G401.6 (cell line): ENCODE data around the gene IRGM.
"Not testable (repeated sequence)": the region's sequence is repeated elsewhere in the genome, so short reads cannot be mapped to it uniquely, and the experiment has no call there.

Source experiments
- FAIRE-seq: peaks from 2 replicates; lab custom pipeline; 2012; peaks lifted over from hg19 to GRCh38; lab: Jason Lieb, UNC

Gene IRGM

DNA sequence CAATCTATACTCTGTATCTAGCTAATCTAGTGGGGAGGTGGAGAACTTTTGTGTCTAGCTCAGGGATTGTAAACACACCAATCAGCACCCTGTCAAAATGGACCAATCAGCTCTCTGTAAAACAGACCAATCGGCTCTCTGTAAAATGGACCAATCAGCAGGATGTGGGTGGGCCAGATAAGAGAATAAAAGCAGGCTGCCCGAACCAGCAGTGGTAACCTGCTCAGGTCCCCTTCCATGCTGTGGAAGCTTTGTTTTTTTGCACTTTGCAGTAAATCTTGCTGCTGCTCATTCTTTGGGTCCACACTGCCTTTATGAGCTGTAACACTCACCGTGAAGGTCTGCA is at the start of gene IRGM:
Gene IRGM, plus strand, starts transcription at position 214 of the 346 bp plus-strand sequence. CDS start 1,603 bp downstream, outside the sequence.
- FAIRE-seq: not testable (repeated sequence)

DNA sequence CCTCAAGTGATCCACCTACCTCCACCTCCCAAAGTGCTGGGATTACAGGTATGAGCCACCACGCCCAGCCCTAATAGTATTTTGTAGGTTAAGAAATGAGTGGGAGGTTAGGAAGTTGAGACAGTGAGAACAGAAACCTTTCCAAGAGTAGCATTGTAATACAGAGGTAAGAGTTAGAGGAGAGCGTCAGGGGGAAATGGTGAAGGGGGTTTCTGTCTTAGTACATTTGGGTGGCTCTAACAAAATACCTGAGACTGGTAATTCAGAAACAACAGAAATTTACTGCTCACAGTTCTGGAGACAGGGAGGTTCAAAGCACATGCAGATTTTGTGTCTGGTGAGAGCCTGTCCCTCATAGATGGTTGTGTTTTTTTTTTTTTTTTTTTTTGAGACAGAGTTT is 48.9 kb upstream of the IRGM start:
- FAIRE-seq: no peak

DNA sequence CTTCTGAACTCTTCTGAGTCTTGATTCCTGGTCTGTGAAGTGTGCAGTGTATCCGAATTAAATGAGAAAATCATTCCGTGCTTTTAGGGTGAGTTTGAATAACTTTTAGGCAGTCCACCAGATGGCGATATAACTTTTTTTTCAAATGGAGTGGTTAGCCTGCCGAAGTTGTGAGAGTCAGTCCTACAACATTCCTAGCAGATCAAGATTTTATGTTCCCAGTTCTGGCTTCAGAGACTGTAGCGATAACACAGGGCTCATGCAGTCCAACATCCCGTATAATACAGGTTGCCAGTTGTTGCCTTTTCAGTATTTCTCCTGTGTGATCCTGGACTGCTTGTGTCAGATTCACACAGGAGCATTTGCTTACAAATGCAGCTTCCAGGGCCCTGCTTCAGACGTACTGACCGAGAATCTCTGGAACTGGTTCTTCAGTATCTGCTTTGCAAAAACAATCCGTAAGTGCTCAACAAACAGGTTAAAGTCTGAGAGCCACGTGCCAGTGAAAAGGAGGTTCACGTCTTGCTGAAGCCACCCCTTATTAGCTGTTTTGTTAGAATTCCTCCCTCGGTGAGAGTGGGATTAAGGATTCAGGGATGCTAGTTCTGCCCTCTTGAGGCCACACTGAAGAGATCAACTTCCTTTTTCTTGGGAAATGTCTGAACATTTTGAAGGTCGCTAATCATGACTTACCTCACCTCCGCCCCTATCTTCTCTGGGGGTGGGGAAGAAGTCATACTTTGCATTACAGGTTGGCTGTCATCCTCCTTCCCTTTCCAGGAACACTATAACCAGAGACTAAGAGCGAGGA is 45.0 kb upstream of the IRGM start:
- peak; percentile 96 for FAIRE-seq

GRCh38 chr5:150804388-150804787 is 41.9 kb upstream of the IRGM start:
- FAIRE-seq: no peak

GRCh38 chr5:150809363-150809762 is 37.0 kb upstream of the IRGM start:
- FAIRE-seq: no peak

- no peak for FAIRE-seq
Measured at GRCh38 chr5:150815010-150815409, 31.3 kb upstream of the IRGM start.

- FAIRE-seq: no peak
Measured at GRCh38 chr5:150816946-150817345, 29.4 kb upstream of the IRGM start.

GRCh38 chr5:150829744-150830143 is 16.6 kb upstream of the IRGM start:
- no peak for FAIRE-seq

DNA sequence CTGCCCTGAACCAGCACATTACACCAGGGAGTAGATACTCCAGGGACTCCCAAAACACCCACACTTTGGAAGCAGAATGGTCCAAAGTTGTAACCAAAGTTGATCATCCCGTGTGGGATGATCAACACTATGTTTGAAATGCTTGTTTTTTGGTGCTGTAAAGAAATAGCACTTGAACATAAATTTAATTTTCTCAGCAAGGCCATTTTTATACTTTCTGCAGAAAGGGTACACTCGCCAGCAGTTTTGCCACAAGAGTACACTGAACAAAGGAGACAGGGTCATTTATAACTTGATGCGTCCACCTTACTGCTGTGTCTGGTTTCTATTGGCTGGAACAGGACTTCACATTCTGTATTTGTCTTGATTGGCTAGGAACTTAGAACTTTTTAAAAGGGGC is 14.5 kb upstream of the IRGM start:
- FAIRE-seq: not testable (repeated sequence)

- FAIRE-seq: no peak
Measured at GRCh38 chr5:150836064-150836463, 10.3 kb upstream of the IRGM start.

DNA sequence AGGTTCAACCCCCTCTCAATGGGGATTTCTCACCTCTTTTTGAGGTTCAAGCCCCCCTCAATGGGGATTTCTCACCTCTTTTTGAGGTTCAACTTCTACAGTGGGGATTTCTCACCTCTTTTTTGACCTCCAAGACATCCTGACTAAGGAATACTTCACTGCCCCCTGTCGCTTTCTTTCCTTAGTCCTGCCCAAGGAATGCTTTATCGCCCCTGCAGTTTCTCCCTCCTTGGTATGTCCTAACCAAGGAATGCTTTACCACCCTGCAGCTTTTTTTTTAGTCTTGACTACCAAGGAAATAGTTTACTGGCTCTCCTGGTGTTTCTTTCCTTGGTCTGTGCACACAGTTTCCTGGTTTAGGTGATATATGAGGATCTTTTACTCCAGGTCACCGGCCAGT is 9.6 kb upstream of the IRGM start:
- FAIRE-seq: no peak

GRCh38 chr5:150845185-150845859 is 999 bp upstream of the IRGM start:
- not testable (repeated sequence) for FAIRE-seq

DNA sequence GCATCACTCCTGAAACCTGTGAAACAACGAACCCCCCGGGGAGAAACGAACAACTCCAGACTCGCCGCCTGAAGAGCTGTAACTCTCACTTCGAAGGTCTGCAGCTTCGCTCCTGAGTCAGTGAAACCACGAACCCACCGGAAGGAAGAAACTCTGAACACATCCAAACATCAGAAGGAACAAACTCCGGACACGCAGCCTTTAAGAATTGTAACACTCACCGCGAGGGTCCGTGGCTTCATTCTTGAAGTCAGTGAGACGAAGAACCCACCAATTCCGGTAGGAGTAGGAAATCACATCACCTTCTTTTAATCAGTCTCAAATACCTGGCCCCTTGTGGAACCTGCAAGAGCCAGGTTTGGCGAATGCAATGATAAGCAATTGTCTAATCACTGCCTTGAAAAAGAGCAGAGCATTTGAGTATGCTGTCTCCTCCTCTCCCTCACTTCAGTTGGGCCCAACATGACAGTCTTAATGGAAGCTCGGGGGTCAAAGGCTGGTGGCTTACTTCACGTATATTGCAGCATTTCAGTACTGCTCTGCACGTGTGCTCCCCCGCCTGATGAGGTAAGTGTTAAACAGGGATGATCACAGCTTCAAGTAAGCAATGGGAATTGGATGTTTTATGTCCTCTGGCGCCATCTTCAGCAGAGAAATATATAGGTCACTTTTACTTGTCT is 473 bp downstream of the IRGM start:
- peak; percentile 96 for FAIRE-seq

DNA sequence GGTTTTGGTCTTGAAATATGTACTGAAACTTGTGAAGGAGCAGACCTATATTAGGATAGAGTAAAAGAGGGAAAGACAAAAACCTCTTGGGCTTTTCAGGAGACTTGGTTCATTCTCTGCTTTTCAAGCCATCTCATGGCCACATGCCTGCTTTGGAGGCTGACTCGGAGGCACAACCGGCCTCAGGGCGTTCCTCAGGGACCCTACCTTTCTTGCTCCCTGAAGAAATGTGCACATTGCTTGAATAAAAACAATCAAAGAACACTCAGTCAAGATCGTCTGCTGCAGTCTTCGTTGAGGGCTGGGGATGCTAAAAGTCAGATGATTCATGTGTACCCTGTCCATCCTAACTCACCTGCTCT is 994 bp downstream of the IRGM start:
- no peak for FAIRE-seq

- no peak for FAIRE-seq
Measured at GRCh38 chr5:150848271-150848670, 1.9 kb downstream of the IRGM start.

DNA sequence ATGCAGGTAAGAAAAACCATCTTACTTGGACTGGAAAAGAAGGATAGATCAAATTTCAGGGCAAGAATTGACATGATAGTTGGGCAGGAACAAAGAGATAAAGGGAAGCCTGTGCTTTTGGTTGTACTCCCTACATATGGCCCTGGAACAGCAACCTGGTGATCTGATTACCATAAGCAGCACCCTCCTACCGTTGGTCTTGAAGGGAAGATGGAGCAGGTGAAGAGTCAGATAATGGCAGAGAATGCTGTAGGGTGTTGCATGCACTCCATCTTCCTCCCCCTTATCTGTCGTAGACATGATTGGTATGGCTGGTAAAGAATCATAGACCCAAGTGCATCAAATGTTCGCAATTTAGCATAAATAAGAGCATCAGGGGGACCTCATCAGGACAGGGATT is 4.7 kb downstream of the IRGM start:
- FAIRE-seq: no peak

DNA sequence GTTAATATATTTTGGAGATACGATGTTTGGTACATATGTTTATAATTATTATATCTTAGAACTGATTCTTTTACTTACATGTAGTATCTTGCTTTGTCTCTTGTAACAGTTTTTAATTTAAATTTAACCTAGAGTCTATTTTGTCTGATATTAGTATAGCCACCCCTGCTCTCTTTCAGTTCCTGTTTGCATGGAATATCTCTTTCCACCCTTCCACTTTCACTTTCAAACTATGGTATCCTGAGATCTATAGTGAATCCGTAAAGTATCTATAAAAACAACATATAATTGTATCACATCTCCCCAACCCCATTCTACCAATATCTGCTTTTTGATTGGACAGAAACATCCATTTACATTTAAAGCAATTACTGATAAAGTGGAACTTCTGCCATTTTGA is 7.2 kb downstream of the IRGM start:
- FAIRE-seq: no peak

GRCh38 chr5:150856700-150857099 is 10.4 kb downstream of the IRGM start:
- not testable (repeated sequence) for FAIRE-seq

- FAIRE-seq: no peak
Measured at GRCh38 chr5:150860246-150860821, 14.0 kb downstream of the IRGM start.

DNA sequence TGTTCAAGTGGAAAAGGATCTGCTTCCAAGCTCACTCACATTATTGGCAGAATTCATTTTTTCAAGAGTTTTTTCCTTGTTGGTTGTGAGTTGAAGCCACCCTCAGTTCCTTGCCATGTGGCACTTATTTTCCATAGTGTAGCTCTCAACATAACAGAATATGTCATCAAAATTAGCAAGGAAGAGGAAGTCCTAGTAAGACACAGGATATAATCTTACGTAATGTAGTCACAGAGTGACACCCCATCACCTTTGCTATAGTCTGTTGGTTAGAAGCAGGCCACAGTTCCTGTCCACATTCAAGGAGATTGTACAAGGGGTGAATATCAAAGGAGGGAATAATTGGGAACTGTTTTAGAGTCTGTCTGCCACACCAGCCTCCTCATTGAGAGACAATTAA is 15.7 kb downstream of the IRGM start:
- FAIRE-seq: no peak

- FAIRE-seq: no peak
Measured at GRCh38 chr5:150879358-150879757, 33.0 kb downstream of the IRGM start.

GRCh38 chr5:150895431-150896428 is 49.4 kb downstream of the IRGM start:
- FAIRE-seq: no peak
